DOHH2 (cell line): ENCODE data around the gene CDKN2B-AS1.

Experiments
- H3F3A ChIP-seq: fragments of 200-600 bp; sonication (generic), shearing (Covaris generic); 2 replicates; pipeline ENCODE4 v1.6.0; 2016; ENCODE audit warnings: antibody characterized with exemption, mild to moderate bottlenecking; ENCODE audit not compliant: control insufficient read depth, insufficient read depth
- H3K27ac ChIP-seq: fragments of 200-600 bp; sonication (generic); 2 replicates; pipeline ENCODE4 v1.5.1; 2014; ENCODE audit warnings: low read depth, mild to moderate bottlenecking, low read length, moderate library complexity
- H3K27me3 ChIP-seq: fragments of 200-600 bp; sonication (generic); 2 replicates; pipeline ENCODE4 v1.6.1; 2014; ENCODE audit warnings: mild to moderate bottlenecking, low read length, mixed read lengths; ENCODE audit not compliant: control insufficient read depth
- H3K36me3 ChIP-seq: fragments of 200-600 bp; sonication (generic); 2 replicates; pipeline ENCODE4 v1.6.1; 2014; ENCODE audit warnings: mild to moderate bottlenecking, low read length, moderate library complexity, mixed read lengths; ENCODE audit not compliant: control insufficient read depth
- H3K4me1 ChIP-seq: fragments of 200-600 bp; sonication (generic); 2 replicates; pipeline ENCODE4 v1.6.1; 2014; ENCODE audit warnings: mild to moderate bottlenecking, low read length, mixed read lengths; ENCODE audit not compliant: control insufficient read depth
- H3K4me2 ChIP-seq: fragments of 200-600 bp; sonication (generic); 2 replicates; pipeline ENCODE4 v1.6.0; 2014; ENCODE audit warnings: mild to moderate bottlenecking, low read length, moderate library complexity
- H3K4me3 ChIP-seq: fragments of 200-600 bp; sonication (generic); 2 replicates; pipeline ENCODE4 v1.5.1; 2014; ENCODE audit warnings: mild to moderate bottlenecking, low read length, mixed read lengths
- H3K79me2 ChIP-seq: fragments of 200-600 bp; sonication (generic); 2 replicates; pipeline ENCODE4 v1.6.1; 2014; ENCODE audit warnings: mild to moderate bottlenecking, low read length, mixed read lengths; ENCODE audit not compliant: control insufficient read depth
- H3K9me2 ChIP-seq: fragments of 200-600 bp; sonication (generic); replicated peaks from 2 replicates; pipeline ENCODE4 v1.6.1; 2014; ENCODE audit warnings: mild to moderate bottlenecking, low read length, mixed read lengths; ENCODE audit not compliant: control insufficient read depth
- H3K9me3 ChIP-seq: fragments of 200-600 bp; sonication (generic); 2 replicates; pipeline ENCODE4 v1.6.1; 2014; ENCODE audit warnings: antibody characterized with exemption, low read length, mixed read lengths; ENCODE audit not compliant: control insufficient read depth, insufficient read depth
- H4K20me1 ChIP-seq: fragments of 200-600 bp; sonication (generic); 2 replicates; pipeline ENCODE4 v1.6.0; 2014; ENCODE audit warnings: low read depth, mild to moderate bottlenecking, antibody characterized with exemption, low read length, moderate library complexity; ENCODE audit not compliant: control insufficient read depth, insufficient read depth
- EZH2phosphoT487 ChIP-seq: fragments of 200-600 bp; sonication (generic); IDR thresholded peaks from 2 replicates; pipeline ENCODE4 v1.6.1; 2017; ENCODE audit warnings: borderline replicate concordance, mild to moderate bottlenecking, antibody characterized with exemption, low read length, moderate library complexity, mixed read lengths
- TF ChIP-seq, protein P1 (sequence below): fragments of 200-600 bp; sonication (generic); IDR thresholded peaks from one replicate; pipeline ENCODE4 v1.5.1; 2014; ENCODE audit warnings: antibody characterized with exemption, mild to moderate bottlenecking, low read depth, low read length; ENCODE audit not compliant: poor library complexity, severe bottlenecking

CDKN2B-AS1 gene

DNA sequence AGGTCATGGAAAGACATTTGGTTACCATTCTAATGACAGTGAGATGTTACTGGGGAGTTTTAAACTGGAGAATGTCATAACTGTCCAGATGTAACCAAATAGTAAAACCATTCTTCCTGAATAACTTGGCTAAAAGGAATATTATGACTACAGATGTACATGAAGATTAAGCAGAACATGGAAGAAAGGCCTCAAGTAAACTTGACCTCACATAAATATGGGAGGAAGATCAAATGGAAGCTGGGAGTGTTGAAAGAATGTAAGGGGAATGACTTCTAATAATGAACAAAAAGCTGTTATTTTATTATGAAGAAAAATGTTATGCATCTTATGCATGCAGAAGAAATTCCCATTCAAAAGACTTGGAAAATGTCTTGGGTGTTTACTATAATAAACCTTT, 122.2 kb downstream of the CDKN2B-AS1 start:
- Histone ChIP-seq H4K20me1 (no peaks in the 10 kb centered on the region), H3K4me2 (no peak overlapping the region), H3K4me1 (no peaks in the 10 kb centered on the region), H3K9me3 (no peaks in the 10 kb centered on the region), H3K27me3 (no peaks in the 10 kb centered on the region), H3K27ac (no peak overlapping the region), H3F3A (no peaks in the 10 kb centered on the region), H3K36me3 (no peaks in the 10 kb centered on the region), H3K4me3 (no peak overlapping the region), H3K79me2 (no peaks in the 10 kb centered on the region), H3K9me2 (no peaks in the 10 kb centered on the region)
- TF ChIP-seq EZH2phosphoT487 = no peak
- TF ChIP-seq, protein P1, sequence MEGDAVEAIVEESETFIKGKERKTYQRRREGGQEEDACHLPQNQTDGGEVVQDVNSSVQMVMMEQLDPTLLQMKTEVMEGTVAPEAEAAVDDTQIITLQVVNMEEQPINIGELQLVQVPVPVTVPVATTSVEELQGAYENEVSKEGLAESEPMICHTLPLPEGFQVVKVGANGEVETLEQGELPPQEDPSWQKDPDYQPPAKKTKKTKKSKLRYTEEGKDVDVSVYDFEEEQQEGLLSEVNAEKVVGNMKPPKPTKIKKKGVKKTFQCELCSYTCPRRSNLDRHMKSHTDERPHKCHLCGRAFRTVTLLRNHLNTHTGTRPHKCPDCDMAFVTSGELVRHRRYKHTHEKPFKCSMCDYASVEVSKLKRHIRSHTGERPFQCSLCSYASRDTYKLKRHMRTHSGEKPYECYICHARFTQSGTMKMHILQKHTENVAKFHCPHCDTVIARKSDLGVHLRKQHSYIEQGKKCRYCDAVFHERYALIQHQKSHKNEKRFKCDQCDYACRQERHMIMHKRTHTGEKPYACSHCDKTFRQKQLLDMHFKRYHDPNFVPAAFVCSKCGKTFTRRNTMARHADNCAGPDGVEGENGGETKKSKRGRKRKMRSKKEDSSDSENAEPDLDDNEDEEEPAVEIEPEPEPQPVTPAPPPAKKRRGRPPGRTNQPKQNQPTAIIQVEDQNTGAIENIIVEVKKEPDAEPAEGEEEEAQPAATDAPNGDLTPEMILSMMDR = no peak

DNA sequence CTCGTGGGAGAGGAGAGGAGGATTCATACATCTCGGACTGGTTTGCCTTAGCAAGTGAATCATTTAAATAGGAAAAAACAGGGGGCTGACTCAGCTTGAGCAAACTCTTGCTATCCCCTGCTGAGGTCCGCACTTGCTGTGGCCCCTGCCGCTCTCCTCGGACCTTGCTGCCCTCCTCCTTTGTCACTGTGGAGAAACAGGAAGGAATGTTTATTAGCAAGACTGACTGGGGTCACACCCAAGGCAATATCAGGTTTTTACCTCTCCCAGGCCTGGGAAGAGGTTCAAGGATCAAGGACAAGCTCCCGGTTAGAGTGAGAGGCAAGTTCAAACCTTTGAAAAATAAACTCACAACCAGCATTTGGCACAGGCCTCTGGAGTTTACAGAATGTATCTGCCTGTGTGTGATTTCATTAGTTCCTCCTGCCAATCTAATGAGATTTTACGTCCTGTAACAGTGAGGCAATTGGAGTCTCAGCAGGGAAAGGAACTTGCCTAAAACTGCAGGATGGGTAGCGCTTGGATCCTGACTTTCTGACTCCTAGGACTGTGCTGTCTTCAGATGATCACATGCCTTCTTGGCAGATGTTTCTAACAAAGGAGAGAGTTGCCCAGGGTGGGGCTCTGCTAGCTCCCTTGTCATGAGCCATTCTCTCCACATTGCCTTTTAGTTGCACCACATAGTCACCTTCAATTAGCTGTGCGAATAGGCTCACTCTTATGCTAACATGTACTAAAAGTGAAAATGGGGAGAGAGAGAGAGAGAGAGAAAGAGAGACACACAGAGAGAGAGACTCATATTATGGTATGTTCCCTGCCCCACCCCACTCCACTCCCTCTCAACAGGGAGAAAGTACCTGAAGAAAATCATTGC, 123.2 kb downstream of the CDKN2B-AS1 start:
- H3K4me2 ChIP-seq = no peak overlapping the region

DNA sequence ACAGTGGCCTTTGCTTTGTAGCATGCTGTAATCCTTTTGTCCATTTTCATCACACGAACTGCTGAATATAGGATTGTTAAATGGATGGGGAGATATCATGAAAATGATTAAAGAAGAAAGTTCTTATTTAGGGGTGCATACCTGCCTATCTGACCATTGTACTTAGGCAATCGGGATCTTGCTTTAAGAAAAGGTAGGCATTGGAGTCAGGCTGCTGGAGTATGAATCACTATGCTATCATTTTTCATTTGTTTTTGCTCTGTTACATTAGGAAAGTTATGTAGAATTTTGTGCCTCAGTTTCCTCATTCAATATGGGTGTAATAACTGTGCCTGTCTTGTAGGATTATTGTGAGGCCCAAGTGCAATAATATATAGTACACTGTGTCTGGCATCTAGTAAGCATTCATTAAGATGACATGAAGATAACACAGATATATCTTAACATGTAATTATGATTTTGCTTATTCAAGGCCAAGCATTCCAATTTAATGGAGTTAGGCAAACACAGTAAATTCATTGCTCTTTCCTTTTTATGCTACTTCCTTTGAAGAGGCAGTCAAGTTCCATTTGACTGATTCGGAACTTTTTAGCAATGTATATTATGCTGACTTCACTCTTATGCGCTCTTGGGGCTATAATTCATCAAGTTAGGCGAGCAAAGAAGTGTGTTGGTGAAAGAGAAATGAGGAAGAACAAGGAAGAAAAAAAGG, 124.4 kb downstream of the CDKN2B-AS1 start:
- Histone ChIP-seq H3K4me2 (no peak overlapping the region), H3K27ac (no peak overlapping the region), H4K20me1 (no peaks in the 10 kb centered on the region), H3K4me3 (no peak overlapping the region), H3K4me1 (no peaks in the 10 kb centered on the region), H3F3A (no peaks in the 10 kb centered on the region), H3K79me2 (no peaks in the 10 kb centered on the region), H3K9me3 (no peaks in the 10 kb centered on the region), H3K36me3 (no peaks in the 10 kb centered on the region), H3K9me2 (no peaks in the 10 kb centered on the region), H3K27me3 (no peaks in the 10 kb centered on the region)
- TF ChIP-seq EZH2phosphoT487 = no peak
- TF ChIP-seq, protein P1 = no peak

More for the DNA sequence above, 123.2 kb downstream of the CDKN2B-AS1 start:
- Histone ChIP-seq H3K4me1 (no peaks in the 10 kb centered on the region), H3K27ac (no peak overlapping the region), H3K9me3 (no peaks in the 10 kb centered on the region), H3K4me3 (no peak overlapping the region), H3K27me3 (no peaks in the 10 kb centered on the region), H4K20me1 (no peaks in the 10 kb centered on the region), H3K79me2 (no peaks in the 10 kb centered on the region), H3K9me2 (no peaks in the 10 kb centered on the region), H3F3A (no peaks in the 10 kb centered on the region), H3K36me3 (no peaks in the 10 kb centered on the region)
- TF ChIP-seq, protein P1 = no peak
- no peak for TF ChIP-seq EZH2phosphoT487
